SIG-M5 treated with dmso at 0.1 percent for 504 hours (cell line): Measurements from ENCODE around the gene COL26A1.
"Not testable (repeated sequence)": the region's sequence is repeated elsewhere in the genome, so short reads cannot be mapped to it uniquely, and the experiment has no call there.

ENCODE experiments used
- DNase-seq: peaks from one replicate; lab custom pipeline; 2025; ENCODE audit not compliant: unreplicated experiment; lab: John Stamatoyannopoulos, UW

COL26A1 gene

GRCh38 chr7:101547916-101548661, 185.4 kb downstream of the COL26A1 start:
- DNase-seq = no peak

- no peak for DNase-seq
Observed at GRCh38 chr7:101549734-101550133, 187.1 kb downstream of the COL26A1 start.

GRCh38 chr7:101550641-101551541, 188.2 kb downstream of the COL26A1 start:
- no peak for DNase-seq

- DNase-seq = no peak
Observed at GRCh38 chr7:101553018-101553770, 190.5 kb downstream of the COL26A1 start.

GRCh38 chr7:101553771-101554445, 191.2 kb downstream of the COL26A1 start:
- DNase-seq = no peak

GRCh38 chr7:101554584-101555268, 192.1 kb downstream of the COL26A1 start:
- DNase-seq = no peak

GRCh38 chr7:101555269-101555920, 192.7 kb downstream of the COL26A1 start:
- no peak for DNase-seq

- DNase-seq = no peak
Observed at GRCh38 chr7:101555921-101556275, 193.2 kb downstream of the COL26A1 start.

GRCh38 chr7:101556453-101556968, 193.8 kb downstream of the COL26A1 start:
- no peak for DNase-seq

- no peak for DNase-seq
Observed at GRCh38 chr7:101557421-101557820, 194.7 kb downstream of the COL26A1 start.

- no peak for DNase-seq
Observed at GRCh38 chr7:101557978-101558741, 195.5 kb downstream of the COL26A1 start.

- no peak for DNase-seq
Observed at GRCh38 chr7:101558742-101559325, 196.2 kb downstream of the COL26A1 start.

GRCh38 chr7:101559586-101559985, 196.9 kb downstream of the COL26A1 start:
- DNase-seq = no peak

- not testable (repeated sequence) for DNase-seq
Observed at GRCh38 chr7:101560021-101560420, 197.3 kb downstream of the COL26A1 start.

- no peak for DNase-seq
Observed at GRCh38 chr7:101560856-101561255, 198.2 kb downstream of the COL26A1 start.

GRCh38 chr7:101561293-101561692, 198.6 kb downstream of the COL26A1 start:
- not testable (repeated sequence) for DNase-seq

GRCh38 chr7:101562531-101563197, 200.0 kb downstream of the COL26A1 start:
- no peak for DNase-seq
